ENCODE measurements around the gene IKBKG.
A peak's percentile ranks its signal among the peaks of the same experiment; 100 is the strongest.
"Not testable (repeated sequence)": the region's sequence is repeated elsewhere in the genome, so short reads cannot be mapped to it uniquely, and the experiment has no call there.

IKBKG gene, protein sequence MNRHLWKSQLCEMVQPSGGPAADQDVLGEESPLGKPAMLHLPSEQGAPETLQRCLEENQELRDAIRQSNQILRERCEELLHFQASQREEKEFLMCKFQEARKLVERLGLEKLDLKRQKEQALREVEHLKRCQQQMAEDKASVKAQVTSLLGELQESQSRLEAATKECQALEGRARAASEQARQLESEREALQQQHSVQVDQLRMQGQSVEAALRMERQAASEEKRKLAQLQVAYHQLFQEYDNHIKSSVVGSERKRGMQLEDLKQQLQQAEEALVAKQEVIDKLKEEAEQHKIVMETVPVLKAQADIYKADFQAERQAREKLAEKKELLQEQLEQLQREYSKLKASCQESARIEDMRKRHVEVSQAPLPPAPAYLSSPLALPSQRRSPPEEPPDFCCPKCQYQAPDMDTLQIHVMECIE

DNA sequence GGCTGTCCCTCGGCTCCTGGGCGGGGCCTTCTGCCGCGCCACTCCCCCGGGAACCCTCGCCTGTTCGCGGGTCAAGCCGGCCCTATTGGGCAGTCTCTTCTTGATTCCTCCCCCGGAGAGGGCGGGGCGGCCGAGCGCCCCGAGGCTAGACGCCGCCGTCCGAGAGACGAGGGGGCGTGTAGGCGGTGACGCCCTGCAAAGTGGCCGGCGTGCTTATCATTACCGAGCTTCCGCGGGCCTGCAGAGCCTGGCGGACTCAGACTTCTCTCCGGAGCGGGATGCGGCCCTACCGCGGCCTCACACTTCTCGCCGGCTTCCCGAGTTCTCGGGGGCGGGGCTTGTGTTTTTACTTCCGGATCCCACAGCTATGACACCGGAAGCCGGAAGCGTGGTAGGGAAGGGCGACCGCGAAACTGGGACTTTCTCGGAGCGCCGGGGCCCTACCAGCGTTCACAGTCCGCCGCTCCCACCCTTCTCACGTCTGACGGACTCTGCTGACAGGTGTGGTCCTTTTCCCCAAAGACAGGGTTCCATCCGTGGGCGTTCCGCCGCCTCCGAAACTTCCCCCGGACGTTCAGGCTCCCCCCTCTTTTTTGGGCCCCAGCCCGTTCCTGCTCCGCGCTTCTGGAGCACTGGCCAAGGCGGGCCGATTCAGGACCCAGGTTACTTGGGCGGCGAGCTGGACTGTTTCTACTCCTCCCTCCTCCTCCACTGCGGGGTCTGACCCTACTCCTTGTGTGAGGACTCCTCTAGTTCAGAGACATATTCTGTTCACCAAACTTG, at the start of gene IKBKG:
Gene IKBKG, plus strand, starts transcription at position 376 of the 783 bp plus-strand sequence. CDS start 4,383 bp downstream, outside the sequence.
- peak; percentile 95 for DNase-seq (ENCODE audit: low spot score)

DNA sequence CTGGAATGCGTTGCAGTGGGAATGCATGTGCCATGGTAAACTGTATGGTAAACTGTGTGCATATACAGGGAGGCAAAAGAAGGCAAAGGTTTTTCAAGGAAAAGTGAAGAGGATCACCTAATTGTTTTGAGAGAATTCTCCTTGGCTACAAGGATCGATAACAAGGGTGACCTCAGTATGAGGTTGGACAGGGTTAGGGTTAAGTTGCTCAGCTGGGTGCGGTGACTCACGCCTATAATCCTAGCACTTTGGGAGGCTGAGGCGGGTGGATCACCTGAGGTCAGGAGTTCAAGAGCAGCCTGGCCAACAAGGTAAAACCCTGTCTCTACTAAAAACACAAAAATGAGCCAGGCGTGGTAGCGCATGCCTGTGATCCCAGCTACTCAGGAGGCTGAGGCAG, 46.0 kb upstream of the IKBKG start:
- not testable (repeated sequence) for DNase-seq (ENCODE audit: low spot score)

DNA sequence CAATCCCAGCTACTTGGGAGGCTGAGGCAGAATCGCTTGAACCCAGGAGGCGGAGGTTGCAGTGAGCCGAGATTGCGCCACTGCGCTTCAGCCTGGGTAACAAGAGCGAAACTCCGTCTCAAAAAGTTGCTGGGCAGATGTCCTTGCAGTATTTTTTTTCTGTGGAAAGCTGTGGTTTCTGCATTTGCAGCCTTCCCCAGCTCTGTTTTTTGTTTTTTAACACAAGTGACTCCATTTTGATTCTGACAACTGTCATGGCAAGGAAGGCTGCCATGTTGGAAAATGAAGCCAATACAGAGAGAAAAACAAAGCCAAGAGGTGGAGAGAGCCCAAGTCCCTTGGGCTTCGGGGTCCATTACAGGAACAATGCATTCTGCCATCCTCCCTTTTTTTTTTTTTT, 45.3 kb upstream of the IKBKG start:
- no peak for DNase-seq (ENCODE audit: low spot score)

DNA sequence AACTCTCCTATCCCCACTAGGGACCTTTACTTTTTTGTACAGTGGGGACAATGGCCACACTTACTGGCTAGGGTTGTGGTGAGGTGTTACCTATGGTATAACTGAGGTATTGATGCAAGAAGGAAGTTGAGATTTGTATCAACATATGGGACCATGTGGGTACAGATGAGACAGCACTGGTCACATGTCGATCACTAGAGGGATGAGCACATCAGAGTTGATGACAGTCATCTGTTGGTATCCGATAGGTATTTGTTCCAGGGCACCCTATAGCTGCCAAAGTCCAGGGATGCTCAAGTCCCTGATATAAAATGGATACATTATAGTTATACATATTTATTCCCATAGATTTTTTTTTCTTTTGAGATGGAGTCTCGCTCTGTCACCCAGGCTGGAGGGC, 44.4 kb upstream of the IKBKG start:
- no peak for DNase-seq (ENCODE audit: low spot score)

DNA sequence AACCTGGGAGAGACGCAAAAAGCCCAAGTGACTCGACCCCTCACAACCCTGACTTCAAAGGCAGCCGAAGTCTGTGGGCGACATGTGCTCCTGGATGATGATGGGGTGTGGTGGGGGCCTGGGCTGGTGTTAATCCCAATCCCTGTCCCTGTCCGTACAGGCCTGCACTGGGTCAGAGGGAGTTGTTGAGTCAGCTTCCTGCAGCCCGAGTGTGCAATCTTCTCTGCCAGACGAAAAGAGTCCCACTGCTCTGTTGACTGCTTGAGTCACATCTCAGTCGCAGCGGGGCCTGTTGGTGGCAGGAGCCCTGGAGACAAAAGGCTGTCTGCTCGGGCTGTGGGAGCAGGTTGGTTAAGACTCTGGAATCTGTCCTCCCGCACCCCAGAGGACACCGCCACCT, 41.7 kb upstream of the IKBKG start:
- no peak for DNase-seq (ENCODE audit: low spot score)

DNA sequence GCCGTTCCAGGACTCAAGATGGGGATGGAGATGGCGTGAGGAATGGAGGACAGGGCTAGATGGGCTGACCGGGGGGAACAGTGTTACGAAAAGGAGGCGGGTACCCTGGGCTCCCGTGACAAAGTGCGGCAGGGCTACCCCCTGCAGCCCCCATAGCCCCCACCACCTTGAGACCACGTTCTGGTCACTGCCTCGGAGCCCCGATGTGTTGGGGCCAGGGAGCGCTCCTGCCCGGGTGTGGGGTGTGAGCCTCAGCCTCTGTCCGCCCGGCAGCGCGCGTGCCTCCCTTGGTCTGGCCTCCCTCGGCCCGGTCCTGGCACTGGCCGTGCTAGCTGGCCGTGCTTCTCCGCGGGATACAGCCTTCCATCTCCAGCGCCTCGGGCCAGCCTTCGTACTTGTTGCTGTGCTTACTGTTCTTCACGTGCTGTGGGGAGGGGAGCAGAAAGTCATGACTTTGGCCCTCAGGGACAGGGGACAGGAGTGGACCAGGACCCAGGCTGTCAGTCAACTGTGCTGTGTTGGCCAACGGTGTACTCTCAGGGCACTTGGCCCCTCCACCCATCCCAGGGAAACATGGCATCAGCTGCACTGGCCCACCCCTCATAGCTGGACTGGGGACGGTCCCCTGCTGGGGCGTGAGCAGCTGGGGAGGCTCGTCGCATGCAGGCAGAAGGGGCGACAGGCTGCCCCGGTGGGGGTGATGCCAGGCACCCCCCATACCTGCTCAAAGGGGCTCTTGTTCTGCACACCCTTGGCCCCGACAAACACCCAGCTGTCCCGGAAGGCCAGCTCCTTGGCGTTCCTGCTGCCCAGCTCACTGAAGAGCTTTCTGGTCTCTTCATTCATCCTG, 40.7 kb upstream of the IKBKG start:
- no peak for DNase-seq (ENCODE audit: low spot score)

DNA sequence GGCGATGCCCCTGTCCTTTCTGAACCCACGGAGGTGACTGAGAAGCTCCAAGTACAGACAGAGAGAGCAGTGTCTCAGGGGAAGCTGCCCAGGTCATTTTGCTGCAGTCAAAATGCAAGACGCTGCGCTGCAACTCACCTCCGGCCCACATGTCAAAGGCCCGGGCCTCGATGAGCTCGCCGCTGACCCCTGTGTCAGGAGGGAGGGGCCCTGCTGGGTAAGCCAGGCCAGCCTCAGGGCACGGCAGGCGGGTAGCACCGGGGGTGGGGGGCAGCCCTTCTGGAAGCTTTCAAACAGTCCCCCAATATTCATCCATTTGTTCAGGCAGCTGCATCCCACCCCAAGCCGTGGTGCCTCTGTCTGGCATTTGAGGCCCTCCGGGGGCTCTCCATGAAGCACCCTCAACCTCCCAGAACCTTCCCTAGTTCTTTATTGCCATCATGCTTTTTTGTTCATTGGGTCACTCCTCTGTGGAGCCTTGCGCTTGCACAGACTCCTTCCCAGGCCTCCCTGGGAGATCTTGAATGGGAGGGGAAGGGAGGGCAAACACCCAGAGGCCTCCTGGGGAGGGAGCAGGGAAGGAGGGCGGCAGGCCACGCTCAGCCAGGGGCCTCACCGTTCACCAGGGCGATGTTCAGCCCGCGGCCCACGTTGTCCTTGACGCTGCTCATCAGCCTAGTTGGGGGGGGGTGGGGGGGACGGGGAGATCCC, 39.6 kb upstream of the IKBKG start:
- no peak for DNase-seq (ENCODE audit: low spot score)

DNA sequence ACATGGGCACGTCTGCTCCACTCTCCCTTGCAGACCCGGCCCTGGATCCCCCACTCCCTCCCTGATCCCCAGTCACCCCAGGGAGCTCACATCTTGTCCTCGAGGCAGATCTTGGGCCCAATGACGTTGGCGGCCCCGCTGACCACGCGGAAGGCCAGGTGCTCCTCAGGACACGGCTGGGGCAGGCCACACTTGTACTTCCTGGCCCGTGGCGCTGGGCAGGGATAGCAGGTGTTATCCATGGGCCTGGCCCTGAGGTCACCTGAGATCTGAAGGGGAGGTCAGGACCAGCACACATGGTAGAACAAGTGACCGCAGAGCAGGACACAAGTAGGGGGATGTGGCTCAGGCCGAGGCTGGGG, 39.1 kb upstream of the IKBKG start:
- no peak for DNase-seq (ENCODE audit: low spot score)

DNA sequence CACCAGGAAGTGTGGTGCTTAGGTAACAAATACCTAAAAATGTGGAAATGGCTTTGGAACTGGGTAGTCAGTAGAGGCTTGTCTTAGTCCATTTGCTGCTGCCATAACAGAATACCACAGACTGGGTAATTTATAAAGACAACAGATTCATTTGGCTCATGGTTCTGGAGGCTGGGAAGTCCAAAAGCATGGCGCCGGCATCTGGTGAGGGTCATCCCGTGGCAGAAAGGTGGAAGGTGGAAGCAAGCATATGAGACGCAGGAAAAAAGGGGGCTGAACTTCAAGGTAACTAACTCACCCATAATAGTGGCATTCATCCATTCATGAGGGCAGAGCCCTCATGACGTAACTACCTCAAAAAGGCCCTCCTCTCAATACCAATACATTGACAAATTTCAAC, 38.0 kb upstream of the IKBKG start:
- no peak for DNase-seq (ENCODE audit: low spot score)

DNA sequence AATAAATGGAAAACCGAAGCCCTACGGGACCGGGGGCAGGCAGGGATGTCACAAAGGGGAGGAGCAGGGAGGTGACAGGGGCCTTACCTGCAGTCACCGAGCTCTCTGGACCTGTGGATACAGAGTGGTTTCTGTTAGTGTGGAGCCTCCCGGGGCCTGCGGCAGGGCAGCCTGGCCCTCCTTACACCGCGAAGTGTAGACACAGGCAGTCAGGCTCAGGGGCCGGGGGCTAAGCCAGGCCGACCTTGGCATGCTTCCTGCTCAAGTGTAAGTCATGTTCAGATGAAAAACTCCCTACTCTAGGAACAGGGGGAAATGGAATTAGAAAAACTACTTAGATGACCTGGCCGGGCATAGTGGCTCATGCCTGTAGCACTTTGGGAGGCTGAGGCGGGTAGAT, 35.7 kb upstream of the IKBKG start:
- no peak for DNase-seq (ENCODE audit: low spot score)

DNA sequence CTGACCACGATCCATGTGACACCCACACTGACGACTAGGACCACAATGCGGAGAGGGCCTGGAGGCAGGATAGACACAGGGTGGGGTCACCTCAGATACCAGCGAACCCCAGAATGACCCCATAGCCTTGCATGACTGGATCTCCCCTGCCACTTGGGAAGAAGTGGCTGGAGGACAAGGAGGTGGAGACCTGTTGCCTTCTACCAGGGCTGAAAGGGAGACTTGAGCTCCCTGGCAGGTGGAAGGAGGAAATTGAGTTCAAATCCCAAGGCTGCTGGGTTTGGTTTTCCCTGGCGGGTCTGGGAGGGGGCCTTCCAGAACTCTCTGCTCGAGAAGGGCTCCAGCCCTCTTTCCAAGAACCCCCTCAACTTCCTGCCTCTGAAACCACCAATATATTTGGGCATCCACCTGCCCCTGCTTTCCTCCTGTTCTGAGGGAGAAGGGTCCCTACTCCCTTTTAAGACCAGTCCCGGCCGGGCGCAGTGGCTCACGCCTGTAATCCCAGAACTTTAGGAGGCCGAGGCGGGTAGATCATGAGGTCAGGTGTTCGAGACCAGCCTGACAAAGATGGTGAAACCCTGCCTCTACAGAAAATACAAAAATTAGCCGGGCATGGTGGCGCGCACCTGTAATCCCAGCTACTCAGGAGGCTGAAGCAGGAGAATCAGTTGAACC, 34.4 kb upstream of the IKBKG start:
- no peak for DNase-seq (ENCODE audit: low spot score)

DNA sequence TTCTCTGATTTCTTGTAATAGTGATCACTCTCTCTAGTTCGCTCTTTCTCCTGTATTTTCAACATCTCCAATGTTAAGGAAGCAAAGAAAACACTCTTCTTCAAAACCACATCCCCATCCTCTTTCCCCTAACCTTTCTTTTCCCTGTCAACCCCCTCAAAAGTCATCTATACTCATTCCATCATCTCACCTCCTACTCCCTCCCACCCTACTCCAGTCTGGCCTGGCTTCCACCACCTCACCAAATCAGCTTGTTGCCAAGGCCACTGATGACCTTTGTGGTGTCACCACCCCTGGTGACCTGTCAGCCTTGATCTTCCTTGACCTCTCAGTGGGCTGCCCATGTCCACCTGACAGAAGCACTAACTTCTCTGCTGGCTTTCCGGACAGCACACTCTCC, 33.7 kb upstream of the IKBKG start:
- DNase-seq (ENCODE audit: low spot score) = no peak

DNA sequence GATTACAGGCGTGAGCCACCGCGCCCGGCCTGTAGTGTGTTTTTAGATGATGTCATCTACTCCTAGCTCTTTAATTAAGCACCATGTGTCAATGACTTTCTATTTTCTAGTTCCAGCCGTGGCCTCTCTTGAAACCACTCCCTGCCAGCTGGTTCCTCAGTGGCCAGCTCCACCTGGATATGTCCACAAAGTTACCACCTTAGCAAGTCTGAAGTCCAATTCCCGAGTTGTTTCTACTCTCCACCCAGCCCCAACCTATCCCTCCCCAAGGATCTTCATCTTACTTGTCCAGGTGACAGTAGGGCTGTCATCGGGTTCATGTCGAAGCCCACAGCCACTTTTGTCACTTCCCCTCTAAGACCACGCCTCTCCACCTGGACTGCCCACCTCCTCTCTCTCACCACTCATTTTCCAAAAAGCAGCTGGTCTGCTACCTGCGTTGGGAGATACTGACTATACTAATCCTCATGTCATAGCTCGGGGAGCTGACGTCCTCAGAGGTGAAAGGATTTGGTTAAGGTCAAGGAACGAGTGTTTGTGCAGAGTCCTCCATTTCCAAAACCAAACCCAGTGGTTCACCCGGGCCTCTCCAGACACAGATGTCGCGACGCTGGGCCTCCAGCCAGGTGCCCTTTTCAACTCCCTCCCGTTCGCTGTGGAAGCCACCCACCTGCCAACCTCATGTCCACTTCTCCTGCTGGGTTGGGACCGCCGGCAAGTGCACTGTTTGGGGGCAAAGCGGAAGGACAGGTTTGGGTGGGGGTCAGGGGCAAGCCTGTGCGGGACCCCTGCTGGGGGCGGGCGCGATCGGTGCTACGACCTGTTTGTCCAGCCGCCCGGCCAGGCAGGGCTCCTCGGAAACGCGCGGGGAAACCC, 32.1 kb upstream of the IKBKG start:
- DNase-seq (ENCODE audit: low spot score) = no peak

DNA sequence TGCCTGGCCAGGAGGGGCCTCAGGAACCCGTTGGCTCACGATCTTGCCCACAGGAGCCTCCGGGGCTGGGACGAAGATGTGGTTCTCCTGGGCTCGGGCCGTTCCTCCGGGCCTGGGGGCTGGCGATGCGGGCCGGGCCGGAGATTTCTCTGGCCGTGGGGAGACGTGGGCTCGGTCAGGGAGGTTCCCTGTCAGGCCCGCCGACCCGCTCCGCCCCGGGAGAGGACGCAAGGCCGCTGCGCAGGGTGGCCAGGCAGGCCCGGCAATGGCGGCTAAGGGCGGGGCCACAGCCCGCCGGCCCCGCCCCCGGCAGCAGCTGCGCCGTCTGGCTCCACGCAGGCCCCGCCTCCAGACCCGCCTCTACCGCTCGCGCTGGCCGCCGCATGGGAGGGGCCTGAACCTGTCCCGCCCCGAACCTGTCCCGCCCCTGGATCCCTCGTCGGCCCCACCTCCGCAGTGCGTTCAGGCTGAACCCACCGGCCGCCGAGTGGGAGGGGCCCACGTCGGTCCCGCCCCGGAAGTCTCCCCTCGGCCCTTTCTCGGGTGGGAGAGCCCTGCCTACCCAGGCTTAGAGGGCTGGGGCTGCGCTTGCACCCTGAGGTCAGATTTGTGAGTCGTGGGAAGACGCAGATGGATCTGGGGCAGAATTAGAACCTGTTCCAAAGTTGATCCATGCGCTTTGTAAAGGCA, 31.3 kb upstream of the IKBKG start, which contains the start of gene FAM3A:
Gene FAM3A, minus strand, starts transcription at position 267 of the 690 bp plus-strand sequence. CDS start 460 bp downstream, outside the sequence.
- DNase-seq (ENCODE audit: low spot score) = peak; percentile 74

DNA sequence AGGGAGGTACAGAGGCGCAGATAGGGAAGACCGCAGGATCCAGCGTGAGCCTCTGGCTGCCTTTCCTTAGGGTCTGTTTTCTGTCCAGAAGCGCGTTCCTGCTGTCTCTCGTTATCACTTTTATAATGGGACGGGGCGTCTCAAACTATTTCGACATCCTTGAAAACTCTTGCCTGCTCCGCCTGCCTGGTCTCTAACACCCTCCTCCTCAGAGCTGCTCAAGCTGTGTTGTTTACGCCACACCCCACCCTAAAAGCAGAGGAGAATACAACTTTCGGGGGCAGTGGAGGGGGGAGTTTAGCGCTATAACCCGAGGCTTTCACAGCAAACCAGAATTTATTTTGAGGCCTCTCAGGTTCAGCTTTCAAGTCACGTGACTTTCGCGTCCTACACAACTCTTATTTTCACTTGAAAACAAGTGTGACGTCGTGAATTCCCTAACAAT, 30.7 kb upstream of the IKBKG start:
- DNase-seq (ENCODE audit: low spot score) = no peak

DNA sequence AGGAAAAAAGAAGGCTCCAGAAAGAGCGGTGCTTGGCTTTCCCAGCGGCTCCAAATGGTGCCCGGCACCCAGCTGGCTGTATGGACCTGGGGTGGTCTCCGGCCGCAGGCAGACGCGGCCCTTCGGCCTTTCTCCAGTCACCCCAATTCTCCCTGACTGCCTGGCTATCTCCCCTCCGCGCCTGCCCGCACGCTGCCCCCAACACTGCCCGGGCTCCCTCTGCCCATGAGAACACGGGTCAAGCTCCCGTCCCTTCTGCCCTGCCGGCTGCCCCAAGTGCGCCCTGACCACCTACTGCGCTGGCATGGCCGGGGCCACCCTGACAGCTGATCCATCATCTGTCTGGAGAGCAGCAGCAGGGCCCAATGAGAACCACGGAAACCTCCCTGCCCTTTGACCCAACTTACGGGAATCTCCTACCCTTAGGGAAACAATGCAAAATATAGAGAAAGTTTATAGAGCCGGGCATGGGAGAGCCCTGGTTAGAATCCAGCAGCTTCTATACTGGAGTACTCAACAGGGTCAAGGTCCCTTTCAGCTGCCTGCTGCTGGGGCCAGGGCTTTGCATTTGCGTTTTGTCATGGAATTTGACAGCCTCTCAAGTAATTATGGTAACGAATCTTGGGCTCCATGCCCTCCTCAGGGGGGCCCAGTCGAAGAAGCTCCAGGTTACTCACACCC, 30.2 kb upstream of the IKBKG start:
- no peak for DNase-seq (ENCODE audit: low spot score)

DNA sequence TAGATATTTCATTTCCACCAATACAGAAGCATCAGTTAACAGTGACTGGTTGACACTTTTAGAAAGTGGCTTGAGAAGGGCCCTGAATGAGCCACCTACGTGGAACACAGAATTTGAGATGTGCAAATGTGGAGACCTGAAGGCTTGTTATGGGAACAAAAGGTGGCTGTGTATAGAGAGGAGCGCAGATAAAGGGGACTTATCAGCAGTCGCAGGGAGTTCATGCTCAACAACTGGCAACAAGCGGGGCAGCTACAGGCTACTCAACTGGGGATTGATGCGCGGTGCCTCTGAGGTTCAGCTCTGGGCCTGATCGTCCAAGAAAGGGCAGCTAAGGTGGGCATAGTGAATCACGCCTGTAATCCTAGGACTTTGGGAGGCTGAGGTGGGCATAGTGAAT, 28.0 kb upstream of the IKBKG start:
- no peak for DNase-seq (ENCODE audit: low spot score)

DNA sequence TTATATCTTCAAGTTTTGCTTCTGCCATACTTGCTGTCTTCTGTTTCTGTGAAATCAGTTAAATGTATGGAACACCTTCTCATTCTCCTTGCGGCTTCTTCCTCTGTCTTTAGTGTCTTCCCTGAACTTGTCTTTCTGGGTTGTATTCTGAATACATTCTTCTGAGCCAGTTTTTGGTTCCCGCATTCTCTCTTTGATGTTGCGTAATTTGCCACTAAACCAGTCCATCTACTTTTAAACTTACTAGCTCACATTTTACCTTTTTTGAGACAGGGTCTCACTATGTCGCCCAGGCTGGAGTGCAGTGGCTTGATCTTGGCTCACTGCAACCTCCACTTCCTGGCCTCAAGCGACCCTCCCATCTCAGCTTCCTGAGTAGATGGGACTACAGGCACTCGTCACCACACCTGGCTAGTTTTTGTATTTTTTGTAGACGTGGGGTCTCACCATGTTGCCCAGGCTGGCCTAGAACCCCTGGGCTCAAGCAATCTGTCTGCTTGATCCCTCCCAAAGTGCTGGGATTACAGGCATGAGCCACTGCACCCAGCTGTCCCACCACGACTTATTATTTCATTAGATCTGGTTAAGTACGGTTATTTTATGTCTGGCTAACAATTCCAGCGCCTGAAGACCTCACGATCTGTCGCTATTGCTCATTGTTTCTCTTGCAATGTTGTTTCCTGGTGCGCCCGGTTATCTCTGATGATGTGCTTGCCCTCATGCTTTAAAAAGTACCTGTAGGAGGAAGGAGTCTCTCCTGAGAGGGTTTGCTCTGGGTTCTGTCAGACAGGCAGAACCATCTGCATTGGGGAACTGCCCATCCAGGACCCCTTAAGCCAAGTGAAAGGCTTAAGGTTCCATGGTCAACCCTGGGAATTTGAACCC, 21.6 kb upstream of the IKBKG start:
- no peak for DNase-seq (ENCODE audit: low spot score)

Measured in COLO829 (cell line).